Coronary artery (tissue), 2 donors: ENCODE results near the gene KCNIP3.

Experiments used
- DNase-seq: peaks from one replicate; pipeline ENCODE4 v3.0.0-alpha.2; 2017; ENCODE audit warnings: low spot score
- H3K27ac ChIP-seq, 2 donors: fragments of 200-600 bp; sonication (generic); one replicate each; pipeline ENCODE4 v1.5.1; 2016 to 2019
- H3K4me3 ChIP-seq: fragments of 200-600 bp; sonication (generic); 2 replicates; pipeline ENCODE4 v1.5.1; 2016; ENCODE audit warnings: mild to moderate bottlenecking, moderate library complexity
- TF ChIP-seq, protein P1 (sequence below): fragments of 200-600 bp; sonication (generic); IDR thresholded peaks from one replicate; pipeline ENCODE4 v1.5.1; 2019; ENCODE audit warnings: antibody characterized with exemption

The KCNIP3 gene

DNA sequence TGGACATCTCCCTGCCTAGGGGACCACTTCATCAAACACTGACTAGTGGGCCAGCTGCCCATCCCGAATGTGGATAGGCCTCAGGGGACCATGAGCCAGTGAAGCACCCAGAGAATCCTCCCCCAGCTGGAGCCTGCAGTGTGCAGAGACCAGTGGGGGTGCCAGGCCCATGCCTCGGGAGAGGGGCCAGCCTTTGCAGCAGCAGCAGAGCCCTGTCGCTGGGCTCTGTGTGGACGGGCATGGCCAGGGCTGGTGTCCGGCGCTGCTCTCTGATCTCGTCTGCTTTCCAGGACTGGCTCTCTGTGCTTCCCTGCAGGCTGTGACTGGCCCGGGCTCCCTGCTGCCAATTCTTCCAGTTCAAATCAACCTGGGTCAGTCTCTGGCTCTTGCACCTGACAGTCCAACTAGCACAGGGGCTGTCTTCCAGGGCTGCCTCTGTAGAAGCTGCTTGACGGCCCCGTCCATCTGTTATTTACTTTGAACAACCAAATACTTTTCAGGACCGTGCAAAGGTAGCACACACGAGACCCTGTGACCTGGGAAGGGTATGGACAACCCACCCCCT is 11.4 kb downstream of the KCNIP3 start:
- Histone ChIP-seq H3K27ac (no peak overlapping the region), H3K4me3 (no peak overlapping the region)
- TF ChIP-seq, protein P1, sequence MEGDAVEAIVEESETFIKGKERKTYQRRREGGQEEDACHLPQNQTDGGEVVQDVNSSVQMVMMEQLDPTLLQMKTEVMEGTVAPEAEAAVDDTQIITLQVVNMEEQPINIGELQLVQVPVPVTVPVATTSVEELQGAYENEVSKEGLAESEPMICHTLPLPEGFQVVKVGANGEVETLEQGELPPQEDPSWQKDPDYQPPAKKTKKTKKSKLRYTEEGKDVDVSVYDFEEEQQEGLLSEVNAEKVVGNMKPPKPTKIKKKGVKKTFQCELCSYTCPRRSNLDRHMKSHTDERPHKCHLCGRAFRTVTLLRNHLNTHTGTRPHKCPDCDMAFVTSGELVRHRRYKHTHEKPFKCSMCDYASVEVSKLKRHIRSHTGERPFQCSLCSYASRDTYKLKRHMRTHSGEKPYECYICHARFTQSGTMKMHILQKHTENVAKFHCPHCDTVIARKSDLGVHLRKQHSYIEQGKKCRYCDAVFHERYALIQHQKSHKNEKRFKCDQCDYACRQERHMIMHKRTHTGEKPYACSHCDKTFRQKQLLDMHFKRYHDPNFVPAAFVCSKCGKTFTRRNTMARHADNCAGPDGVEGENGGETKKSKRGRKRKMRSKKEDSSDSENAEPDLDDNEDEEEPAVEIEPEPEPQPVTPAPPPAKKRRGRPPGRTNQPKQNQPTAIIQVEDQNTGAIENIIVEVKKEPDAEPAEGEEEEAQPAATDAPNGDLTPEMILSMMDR = no peak
- no peak for DNase-seq

DNA sequence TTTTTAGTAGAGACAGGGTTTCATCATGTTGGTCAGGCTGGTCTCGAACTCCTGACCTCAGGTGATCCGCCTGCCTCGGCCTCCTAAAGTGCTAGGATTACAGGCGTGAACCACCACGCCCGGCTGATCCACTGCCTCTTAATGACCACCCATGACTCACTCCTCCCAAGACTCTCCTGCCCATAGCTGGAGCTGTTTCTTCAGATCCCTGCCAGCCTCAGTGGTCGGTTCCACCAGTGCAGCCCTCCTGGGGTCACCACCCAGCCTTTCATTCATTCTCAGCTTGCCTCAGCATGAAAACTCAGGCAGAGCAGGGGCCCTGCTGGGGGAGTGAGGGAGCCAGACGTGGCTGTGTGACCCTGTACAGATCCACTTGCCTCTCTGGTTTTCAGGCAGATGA is 12.5 kb downstream of the KCNIP3 start:
- TF ChIP-seq, protein P1 = no peak
- DNase-seq = no peak
- no peak overlapping the region for H3K27ac ChIP-seq
- no peak overlapping the region for H3K4me3 ChIP-seq

DNA sequence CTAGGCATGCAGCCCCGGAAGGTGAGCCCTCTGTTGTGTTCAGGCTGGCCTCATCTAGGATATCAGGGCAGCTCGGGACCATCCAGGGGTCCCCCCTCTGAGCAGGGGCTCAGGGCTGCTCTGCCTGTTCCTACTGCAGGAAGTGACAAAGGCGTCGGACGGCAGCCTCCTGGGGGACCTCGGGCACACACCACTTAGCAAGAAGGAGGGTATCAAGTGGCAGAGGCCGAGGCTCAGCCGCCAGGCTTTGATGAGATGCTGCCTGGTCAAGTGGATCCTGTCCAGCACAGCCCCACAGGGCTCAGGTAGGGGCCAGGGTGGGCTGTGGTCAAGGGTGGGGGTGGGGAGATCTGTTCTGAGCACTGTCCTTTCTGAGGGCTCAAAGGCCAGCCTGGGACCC is 13.1 kb downstream of the KCNIP3 start:
- DNase-seq = no peak
- Histone ChIP-seq H3K4me3 (no peak overlapping the region), H3K27ac (no peak overlapping the region)
- TF ChIP-seq, protein P1 = no peak

DNA sequence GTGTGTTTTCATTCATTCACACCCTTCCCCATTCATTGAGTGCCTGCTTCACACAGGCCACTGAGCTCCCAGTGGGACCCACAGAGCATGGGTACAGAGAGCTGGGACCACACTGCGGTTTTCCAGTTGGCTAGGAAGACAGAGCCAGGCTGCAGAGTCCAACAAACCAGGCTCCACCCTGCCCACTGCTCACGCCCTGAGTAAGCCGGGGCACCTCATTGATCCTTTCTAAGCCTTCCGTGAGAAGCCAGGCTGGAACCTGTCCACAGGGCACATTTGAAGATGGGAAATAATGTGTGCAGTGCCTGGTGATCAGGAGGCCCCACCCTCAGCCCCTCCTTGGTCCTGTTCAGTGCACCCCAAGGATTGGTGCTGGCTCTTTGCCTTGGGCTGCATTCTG is 13.5 kb downstream of the KCNIP3 start:
- TF ChIP-seq, protein P1 = no peak
- no peak for DNase-seq
- H3K27ac ChIP-seq = no peak overlapping the region
- H3K4me3 ChIP-seq = no peak overlapping the region

DNA sequence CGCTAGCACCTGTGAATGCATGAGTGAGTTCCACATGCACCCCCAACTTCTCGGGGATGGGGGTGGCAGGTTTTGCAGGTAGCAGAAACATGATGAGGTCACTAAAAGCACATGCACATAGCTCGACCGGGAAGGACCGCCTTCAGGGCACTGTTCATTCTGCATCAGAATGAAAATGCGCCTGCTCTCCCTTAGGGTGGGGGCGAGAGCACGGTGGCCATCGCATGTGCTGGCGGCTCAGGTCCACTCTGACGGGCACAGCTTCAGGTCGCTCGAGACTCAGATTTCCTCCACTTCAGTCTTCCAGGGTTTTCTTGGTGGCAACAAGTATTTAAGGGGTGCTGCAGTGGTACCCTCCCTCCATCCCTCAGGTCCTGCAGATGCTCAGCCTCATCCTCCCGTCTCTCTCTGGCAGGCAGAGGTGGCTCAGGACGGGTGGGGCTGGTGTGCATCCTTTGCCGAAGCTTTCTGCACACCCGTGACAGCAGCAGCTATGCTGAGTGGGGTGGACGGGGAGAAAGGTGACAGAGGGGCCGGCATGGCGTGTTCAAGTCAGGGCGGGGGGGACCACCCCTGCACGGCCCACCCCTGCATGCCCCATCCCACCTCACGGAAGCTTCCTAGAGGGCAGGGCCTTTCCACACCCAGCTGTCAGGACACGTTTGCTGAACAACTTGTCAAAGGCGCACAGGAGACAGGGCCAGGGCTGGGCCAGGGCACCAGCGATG is 14.8 kb downstream of the KCNIP3 start:
- Histone ChIP-seq H3K4me3 (no peak overlapping the region), H3K27ac (no peak overlapping the region)
- DNase-seq = no peak
- TF ChIP-seq, protein P1 = no peak

DNA sequence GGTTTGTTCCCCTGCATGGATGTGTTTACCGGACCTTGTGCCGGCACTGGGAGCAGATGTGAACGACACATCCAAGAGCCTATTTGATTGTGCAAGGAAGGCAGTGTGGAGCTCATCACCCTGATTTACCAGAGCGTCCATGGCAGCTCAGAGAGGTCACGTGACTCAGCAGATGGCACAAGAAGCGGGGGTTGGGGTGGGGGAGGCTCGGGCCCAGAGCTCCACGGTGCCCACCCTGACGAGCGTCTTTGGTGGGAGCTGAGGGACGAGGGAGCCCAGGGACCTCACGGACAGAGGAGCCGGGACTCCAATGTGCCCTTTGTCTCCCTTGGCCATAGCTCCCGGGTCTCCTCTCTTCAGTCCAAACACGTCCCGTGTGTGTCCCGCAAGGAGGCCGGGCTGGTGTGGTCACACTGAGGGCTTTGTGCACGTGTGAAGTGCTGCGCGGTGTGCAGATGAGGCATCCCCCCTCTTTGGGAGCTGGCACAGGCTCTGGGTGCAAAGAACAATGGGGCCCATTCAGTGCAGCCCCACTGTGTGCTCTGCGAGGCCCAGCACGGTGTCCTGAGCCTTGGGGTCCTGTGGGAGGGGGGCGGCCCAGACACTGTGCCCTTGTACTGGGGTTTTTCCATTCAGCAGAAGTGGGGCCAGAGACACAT is 15.5 kb downstream of the KCNIP3 start:
- TF ChIP-seq, protein P1 = no peak
- Histone ChIP-seq H3K4me3 (no peak overlapping the region), H3K27ac (no peak overlapping the region)
- no peak for DNase-seq
